Stimulated activated naive CD4-positive, alpha-beta T cell (primary cell): ENCODE measurements around the gene SYNGR3.

ENCODE experiments used
- DNase-seq, 6 experiments: peaks; one replicate each; lab custom pipeline; 2025; lab: John Stamatoyannopoulos, UW

Gene SYNGR3

DNA sequence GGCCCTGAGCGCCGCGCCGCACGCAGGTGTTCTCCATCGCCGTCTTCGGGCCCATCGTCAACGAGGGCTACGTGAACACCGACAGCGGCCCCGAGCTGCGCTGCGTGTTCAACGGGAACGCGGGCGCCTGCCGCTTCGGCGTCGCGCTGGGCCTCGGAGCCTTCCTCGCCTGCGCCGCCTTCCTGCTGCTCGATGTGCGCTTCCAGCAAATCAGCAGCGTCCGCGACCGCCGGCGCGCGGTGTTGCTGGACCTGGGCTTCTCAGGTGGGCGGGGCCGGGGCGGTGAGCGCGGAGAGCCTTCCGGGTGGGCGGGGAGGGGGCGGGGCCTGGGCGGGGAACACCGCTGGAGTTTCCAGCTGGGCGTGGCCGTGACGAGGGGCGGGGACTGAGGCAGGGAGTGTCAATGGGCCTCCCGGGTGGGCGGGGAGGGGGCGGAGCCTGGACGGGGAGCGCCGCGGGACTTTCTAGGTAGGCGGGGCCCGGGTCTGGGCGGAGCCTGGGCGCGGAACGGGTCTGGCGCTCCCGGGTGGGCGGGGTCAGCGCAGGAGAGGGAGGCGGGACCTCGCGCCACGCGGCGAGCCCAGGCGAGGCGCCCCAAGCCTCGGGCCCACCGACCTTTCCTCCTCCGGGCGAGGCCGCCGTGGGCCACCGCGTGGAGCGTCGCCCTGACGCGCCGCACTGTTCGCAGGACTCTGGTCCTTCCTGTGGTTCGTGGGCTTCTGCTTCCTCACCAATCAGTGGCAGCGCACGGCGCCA lies 2.4 kb downstream of the SYNGR3 start:
- peak; percentile 91 to 100 (median 97) for DNase-seq

DNA sequence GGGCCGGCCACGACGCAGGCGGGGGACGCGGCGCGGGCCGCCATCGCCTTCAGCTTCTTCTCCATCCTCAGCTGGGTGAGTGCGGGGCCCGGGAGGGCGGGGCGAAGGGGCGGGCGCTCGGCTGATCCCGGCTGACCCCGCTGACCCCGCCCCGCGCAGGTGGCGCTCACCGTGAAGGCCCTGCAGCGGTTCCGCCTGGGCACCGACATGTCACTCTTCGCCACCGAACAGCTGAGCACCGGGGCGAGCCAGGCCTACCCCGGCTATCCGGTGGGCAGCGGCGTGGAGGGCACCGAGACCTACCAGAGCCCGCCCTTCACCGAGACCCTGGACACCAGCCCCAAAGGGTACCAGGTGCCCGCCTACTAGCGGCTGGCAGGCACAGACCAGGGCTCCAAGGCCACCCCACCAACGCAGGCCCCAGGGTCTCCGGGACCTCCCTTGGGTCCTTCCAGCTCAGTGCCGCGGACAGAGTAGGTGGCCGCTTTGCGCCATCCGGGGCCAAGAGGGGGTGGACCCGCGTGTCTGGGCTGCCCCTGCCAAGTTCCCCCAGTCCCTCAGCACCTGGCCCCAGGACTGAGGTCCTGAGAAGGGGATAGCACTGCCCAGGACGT lies 3.0 kb downstream of the SYNGR3 start:
- peak in 2 of 6 experiments; percentile 43 to 48 for DNase-seq

DNA sequence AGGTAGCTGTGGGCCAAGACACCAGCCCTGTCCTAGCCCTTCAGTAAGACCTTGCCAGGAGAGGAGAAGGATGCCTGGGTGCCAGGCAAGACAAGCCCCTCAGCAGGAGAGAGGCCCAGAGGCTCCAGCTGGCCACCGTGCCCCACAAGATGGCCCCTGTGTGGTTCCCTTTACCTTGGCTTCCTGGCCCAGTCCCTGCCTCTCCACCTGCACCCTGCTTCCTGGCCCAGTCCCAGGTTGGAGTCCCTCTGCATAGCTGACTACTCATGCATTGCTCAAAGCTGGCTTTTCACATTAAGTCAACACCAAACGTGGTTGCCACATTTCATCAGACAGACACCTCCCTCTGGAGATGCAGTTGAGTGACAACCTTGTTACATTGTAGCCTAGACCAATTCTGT lies 4.0 kb downstream of the SYNGR3 start:
- peak in 1 of 6 experiments; percentile 32 for DNase-seq

DNA sequence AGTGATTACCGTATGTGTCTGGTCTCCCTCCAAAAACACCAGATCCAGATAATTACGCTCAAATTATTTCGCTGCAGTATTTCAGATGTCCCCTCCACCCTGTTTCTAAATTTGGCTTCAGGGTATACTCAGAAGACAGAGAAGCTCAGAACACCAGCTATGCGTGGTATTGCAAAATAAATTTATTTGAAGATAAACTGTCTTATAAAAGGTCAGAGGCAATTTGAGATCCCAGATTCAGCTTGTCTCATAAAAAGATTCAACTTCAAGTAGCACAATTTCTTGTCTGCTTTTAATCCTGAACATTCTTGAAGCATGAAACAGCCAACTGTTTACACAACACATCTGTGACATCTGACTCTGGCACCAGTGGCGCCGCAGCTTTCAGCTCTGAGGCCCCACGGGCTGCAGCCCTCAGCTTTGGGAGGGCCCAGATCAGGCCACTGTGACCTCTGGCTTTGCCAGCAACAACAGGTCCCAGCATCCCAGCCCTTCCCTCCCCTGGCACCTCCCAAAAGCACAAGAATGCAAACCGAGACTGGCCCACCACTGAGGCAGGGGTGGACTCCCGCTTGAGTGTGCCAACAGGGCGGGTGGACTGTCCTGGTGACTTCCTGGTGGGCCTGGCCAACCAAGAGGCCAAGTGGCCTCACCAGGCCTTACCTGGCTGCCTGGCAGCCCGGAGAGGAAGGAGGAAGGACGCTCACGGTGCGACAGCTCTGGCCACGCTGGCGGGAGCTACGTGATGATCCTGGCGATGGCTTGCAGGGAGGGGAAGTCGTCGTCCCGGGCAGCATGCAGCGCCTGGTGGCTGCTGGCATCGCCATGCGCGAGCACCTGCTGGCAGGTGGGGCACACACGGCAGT lies 8.0 kb downstream of the SYNGR3 start:
- DNase-seq = no peak

DNA sequence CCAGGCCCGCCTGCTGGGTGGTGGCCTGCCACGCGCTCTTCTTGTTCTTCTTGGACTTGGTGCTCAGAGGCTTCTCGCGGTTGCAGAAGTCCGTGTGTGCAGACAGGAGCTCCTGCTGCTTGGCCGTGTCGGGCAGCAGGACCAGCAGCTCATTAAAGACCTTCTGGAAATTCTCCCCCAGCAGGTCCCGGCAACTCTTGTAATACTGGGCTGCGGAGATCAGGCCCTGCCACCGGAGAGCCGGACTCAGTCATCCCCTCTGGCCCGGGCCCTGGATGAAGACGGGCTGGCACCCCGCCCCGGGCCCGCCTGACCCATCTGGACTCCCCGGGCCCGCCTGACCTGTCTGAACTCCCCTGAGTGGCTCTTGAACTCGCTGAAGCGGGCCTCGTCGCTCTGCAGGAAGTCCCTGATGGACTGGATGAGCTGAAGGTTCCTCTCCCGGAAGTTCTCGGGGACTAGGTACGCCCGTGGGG lies 8.6 kb downstream of the SYNGR3 start:
- DNase-seq = no peak

DNA sequence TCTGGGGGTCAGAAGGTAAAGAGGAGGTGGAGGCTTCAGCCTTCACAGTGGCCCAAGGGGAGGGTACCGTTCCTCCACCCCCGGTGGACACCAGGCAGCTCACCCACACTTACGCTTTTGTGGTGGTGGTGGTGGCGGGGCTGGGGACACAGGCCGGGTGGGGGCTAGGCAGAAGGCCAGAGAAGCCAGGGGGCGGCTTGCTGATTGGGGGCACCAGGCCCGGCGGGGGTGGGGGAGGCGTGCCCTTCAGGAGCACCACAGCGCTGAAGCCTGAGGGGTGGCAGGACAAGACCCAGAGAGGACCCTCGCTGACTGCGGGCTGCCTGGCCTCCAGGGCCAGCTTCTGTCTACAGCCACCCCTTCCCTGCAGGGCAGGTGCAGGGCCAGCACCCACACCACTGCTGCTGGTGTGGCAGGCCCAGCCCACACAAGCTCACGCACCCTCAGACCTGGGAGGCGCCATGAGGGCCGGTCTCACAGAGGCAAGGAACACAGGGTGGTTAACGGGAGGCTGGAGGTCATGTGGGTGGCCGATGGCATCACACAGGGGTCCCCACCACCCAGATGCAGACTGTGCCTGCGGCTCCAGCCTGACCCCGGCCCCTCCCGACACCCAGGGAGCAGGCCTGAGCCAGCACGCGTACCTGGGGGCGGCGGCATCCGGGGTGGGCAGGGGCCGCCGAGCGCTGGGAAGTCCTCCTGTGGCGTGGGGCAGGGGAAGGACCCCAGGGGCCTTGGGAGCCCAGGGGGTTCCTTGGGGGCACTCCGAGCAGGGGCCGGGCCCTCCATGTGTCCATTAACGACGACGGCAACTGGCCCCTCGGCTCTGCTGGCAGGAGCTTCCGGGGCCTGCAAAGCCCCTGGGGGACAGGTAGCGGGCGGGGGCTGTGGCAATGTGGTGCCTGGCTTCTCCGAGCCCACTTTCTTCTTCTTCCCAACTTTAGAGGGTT lies 9.4 kb downstream of the SYNGR3 start:
- DNase-seq = no peak

DNA sequence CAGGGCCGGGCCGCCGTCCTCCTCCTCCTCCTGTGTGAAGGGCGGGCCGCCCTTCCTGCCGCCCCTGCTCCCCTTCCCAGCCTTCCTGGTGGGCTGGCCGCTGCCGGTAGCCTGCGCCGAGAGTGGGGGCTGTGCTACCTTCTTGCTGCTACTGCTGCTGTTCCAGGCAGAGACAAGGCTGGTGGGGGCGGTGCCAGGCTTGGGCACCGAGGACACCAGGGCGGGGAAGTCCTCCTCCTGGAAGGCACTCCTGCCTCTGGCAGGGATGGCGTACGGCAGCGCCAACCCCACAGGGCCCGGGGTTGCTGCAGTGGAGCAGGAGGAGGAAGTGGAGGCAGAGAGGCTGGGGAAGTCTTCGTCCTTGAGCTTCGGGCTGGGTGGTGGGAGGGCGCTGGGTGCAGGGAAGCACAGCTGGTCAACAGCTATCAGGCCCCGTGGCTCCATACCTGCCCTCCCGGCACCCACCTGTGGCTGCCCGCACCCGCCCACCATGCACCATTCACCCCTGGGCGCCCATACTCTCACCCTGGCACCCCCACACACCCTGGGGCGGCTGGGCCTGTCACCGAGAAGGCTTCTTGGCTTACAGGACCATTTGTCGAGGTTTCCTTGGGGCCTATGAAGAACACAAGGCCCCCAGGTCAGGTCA lies 10.2 kb downstream of the SYNGR3 start:
- DNase-seq = no peak

DNA sequence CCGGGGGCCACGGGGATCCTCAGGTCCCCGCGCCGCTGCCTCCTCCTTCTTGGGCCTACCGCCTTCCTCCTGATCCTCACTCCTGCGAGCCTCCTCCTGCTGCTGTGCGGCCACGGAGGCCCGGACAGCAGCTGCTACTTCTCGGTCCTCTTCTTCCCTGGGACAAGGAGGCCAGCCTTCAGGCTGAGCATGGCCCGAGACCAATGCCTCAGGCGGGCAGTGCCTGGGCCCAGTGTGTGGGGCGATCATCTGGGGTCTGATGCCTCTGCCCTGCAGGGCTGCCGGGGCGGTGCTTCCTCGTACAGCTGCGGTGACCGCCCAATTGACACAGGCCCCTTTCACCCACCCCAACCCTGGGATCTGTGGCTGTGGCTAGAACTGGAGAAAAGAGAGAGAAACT lies 11.3 kb downstream of the SYNGR3 start:
- no peak for DNase-seq

DNA sequence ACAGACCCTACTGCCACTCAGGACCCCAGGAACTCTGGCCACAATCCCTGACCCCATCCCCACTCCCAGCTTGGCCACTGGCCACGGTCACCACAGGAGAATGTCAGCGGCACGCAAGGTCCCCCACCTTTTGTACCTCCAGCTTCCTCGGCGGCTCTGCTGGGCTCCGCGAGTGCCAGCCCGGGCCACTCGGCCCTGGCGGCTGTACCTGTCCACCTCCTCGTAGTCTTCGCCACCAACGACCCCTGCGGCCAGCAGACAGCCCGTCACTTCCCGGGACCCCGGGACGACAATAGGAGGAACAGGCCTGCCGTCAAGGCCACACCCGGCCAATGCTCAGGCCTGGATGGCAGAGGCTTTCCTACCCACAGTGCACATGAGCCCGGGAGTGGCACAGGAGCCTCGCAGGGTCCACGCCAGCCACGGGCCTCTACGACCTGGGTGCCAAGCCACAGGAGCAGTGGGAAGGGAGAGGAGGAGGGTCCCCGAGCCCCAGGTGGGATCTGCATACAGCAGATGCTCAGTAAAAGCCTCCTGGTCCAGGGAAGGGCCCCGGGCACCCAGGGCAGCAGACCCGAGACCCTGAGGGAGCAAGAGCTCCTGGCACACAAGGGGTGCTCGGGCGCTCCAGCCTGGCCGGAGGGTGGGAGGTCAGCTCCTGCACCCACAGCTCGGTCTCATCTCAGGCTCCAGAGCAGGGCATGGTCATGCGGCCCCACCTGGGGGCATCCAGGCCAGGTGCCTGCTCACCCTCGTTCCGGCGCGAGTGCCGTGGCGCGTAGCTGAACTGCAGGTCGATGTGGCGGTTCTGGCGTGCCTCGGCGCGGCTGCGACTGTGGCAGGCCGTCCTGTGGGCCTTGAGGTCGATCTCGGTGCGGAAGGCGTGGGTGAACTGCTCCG lies 11.9 kb downstream of the SYNGR3 start:
- no peak for DNase-seq

DNA sequence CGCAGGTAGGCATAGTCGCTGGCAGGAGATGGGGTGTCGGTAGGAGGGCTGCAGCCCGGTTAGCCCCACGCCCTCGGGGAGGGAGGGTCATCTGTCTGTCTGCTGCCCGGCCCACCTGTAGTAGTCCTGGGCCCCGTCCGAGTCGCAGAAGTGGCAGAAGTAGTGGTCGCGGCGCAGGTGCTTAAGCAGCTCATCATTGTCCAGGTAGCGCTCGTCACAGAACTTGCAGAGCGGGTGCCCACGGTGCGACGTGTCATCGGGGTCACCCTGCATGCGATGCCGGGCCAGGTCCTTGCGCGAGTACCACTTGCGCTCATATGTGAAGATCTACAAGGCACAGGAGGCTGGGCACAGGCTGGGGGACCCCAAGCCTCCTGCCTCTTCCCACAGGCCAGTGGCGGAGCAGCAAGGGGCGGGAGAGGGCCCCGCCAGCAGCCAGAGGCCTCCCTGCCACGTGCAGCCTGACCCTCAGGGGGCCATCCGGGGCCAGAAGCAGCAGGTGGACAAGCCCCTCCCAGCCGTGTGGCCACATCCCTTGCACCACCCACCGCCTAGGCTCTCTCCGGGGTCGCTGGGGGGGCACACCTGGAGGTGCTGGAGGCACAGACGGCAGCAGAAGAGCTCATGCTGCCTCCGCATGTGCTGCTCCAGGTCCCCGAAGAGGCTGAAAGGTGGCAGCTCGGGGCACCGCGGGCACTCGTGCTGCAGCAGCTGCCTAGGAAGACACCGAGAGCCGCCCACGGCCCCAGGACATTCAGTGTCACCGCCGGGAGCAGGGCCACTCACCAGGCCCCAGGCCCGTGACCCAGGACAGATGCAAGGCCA lies 12.8 kb downstream of the SYNGR3 start:
- DNase-seq = no peak

DNA sequence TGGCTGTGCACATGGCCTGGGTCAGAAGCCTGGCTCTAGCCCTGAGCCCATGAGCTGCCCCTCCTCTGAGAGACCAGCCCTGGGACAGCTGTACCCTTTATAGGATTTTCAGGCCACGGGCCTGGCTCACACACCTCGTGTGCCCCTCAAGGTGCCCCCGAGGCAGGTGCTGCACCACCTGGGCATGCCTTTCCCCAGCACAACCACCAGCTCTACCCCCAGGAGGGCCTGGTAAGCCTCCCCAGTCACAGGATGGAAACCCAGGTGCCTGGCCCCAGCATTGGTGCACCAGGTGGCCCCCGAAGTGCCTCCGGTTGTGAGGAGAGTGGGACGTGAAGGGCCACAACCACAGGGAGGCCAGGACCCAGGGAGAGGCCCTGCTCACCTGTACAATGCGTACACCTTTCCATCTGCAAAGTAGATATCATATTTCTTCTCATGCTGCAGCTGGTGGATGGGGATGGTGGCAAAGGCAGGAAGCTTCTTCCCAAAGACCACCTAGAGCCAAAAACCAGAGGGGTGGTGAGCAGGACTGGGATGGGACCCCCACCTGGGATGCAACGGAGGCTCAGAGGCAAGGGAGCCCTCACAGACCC lies 13.6 kb downstream of the SYNGR3 start:
- no peak for DNase-seq

DNA sequence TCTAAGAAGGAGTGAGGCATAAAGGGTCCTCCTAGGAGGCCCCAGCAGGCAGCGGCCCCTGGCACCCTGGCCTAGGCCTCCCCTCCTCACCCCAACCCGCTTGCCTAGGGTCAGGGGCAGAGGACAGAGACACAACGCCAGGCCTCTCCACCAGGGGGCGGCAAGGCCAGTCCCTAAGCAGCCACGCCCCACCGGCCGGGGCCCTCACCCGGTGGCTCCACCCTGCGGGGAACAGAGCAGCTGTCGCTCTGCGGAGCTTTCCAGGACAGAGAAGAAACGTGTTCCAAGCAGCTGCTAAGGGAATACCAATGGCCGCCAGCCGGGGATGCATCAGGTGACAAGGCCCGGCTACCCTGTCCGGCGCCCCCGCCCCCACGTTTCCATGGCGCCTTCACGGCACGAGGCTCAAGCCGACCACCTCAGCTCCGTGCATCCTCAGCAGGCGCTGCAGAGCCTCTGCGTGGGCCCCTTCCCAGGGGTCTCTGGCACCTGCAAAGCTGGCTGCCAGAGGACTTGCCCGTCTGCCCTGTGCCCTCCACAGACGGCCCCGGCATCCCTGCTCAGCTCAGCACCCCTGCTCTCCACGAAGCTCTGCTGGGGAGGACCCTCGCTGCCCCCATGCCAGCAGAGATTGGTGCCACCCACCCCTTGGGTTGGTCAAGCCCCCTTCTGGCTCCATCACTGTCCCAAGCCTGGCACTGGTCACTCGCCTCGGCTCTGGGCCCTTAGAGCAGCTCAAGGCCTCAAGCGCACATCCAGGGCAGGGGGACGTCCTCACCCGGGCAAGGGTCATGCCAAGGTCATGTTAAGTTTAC lies 14.3 kb downstream of the SYNGR3 start:
- DNase-seq = peak; percentile 69 to 81 (median 78)

DNA sequence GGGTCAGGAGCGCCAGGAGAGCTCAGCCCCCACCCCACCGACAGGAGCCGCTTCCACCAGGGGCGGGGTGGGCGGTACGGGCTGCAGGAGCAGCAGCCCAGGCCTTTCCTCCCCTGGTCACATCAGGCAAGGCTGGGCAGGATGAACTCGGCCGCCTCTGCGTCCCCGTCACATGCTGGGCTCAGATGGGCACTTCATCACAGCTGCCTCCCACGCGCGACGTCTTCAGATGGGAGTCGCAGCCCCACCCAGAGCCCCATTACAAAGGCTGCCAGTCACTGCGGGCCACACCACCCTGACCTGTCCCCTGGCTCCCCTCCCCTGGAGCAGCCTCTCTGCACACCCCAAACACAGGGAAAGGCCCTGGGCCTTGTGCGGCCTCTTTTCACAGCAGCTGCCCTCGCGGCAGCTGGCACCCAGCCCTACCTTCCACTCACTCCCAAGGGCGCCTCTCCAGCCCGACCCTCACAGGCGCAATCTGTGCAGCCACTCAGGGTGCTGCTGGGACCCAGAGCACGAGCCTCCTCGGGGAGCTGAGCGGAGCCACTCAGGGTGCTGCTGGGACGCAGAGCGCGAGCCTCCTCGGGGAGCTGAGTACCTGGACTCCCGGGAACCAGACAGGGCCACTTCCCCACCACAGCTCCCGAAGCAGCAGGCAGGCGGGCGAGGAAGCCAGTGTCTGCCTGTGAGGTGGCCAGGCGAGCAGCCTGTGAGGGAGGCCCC lies 15.2 kb downstream of the SYNGR3 start:
- no peak for DNase-seq

DNA sequence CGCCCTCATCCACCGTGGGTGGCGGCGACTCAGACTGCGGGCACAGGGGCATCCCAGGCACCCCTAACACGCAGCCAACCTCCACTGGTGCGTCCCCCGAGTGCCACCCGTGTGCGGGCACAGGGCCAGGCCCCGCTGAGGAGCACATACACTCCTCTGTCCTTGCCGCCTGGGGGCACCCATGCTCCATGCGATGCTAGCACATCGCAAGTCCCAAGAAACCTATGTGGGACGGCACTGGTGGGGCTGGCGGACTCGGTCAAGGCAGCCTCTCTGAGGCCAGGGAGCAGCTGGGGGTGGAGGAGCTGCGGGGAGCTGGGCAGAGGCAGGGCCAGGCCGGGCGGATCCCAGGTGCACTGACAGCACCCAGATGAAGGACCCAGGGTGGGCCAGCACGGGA lies 15.9 kb downstream of the SYNGR3 start:
- no peak for DNase-seq

DNA sequence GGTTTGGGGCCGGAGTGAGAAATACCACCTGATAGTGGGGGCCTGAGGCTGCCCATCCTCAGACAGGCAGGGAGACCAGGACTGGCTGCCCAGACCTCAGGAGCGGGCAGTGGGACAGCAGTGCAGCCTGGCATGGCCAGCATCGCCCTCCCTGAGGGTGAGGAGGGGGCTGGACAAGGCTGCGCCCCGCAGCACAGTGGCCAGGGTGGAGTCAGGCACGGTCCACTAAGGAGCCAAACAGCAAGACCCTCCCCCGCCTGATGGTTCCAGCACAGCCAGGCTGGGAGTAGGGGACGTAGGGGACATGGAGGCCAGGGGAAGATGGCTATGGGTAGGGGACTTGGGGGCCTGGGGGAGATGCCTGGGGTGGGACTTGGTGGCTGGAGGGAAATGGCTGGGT lies 16.5 kb downstream of the SYNGR3 start:
- DNase-seq = no peak

DNA sequence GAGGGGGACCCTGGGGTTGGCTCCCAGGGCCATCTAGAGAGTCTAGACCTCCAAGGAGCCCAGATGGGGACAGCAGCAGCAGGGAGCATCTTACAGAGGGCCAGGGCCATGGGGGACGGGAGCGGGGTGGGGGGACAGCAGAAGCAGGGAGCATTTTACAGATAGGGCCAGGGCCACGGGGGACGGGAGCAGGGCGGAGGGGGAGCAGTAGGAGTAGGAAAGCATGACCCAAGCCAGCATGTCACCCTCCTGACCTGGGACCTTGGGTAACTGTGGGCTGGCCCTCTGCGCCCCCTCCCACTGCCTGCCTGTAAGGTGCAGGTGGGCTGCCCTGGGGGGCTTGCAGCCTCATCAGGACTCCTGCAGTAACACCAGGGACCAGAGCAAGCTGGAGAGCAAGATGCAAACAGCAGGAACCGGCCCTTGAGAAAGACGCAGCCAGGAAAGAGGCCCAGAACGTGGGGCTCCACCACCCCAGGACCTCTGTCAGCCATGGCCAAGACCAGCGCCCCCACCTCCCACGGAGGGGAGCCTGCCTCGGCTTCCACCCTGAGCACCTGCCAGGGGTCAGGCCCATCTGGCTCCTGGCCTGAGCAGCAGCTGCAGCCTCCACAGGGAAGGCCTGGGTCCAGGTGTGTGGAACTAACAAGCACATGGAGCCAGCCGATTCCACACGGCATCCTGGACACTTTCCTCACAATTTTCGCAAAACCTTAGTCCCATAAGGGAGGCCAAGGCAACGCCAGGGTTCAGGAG lies 17.5 kb downstream of the SYNGR3 start:
- no peak for DNase-seq
